PC-3 (cell line): ENCODE measurements around the gene CXCR4. TPM values are rescaled to one million over a fixed set of nuclear protein-coding genes. Genes with fewer than 3 reads are reported as not detected.

Experiments
- ATAC-seq: fragments of 200-7000 bp; cut with Tn5 transposase; 2 replicates; pipeline ENCODE4 v1.9.1; 2020; ENCODE audit warnings: mild to moderate bottlenecking, moderate library complexity
- BruUV-seq: library from RNA; stranded (reverse); fragments of 400-500 nt; replicated peaks from 2 replicates; lab custom pipeline; 2021; lab: Mats Ljungman, UMichigan
- CTCF ChIA-PET: fragments of 300-600 bp; sonication (Branson Sonifier 250); formaldehyde crosslinking; loops from one replicate; lab custom pipeline; 2022; ENCODE audit warnings: antibody characterized with exemption; lab: Charles Lee
- POLR2A ChIA-PET: fragments of 300-600 bp; sonication (Branson Sonifier 250); formaldehyde crosslinking; loops from one replicate; lab custom pipeline; 2022; ENCODE audit warnings: antibody characterized with exemption; ENCODE audit not compliant: unreplicated experiment; lab: Charles Lee
- DNase-seq: peaks from one replicate; pipeline ENCODE4 v3.0.0-alpha.2; 2015
- H2AFZ ChIP-seq: fragments of 300-600 bp; sonication (generic); 2 replicates; pipeline ENCODE4 v1.6.0; 2016; ENCODE audit warnings: antibody characterized with exemption, low read length
- H3F3A ChIP-seq: fragments of 300-600 bp; sonication (generic); one replicate; pipeline ENCODE4 v1.6.0; 2017; ENCODE audit warnings: antibody characterized with exemption, low read length, control low read depth, mild to moderate bottlenecking; ENCODE audit not compliant: unreplicated experiment
- H3K27ac ChIP-seq: fragments of 300-600 bp; sonication (generic); 2 replicates; pipeline ENCODE4 v1.5.1; 2016; ENCODE audit warnings: mild to moderate bottlenecking, low read length
- H3K27me3 ChIP-seq: fragments of 300-600 bp; sonication (generic); 2 replicates; pipeline ENCODE4 v1.6.1; 2016; ENCODE audit warnings: low read length, mixed read lengths
- H3K36me3 ChIP-seq: fragments of 300-600 bp; sonication (generic); 2 replicates; pipeline ENCODE4 v1.6.1; 2016; ENCODE audit warnings: low read depth, mixed run types, low read length, mixed read lengths
- H3K4me1 ChIP-seq: fragments of 300-600 bp; sonication (generic); 2 replicates; pipeline ENCODE4 v1.5.1; 2016; ENCODE audit warnings: low read length; ENCODE audit not compliant: insufficient read depth
- H3K4me2 ChIP-seq: fragments of 300-600 bp; sonication (generic); 2 replicates; pipeline ENCODE4 v1.6.0; 2016; ENCODE audit warnings: low read length
- H3K4me3 ChIP-seq: fragments of 300-600 bp; sonication (generic); 2 replicates; pipeline ENCODE4 v1.5.1; 2016; ENCODE audit warnings: mild to moderate bottlenecking, low read length, mixed read lengths
- H3K79me2 ChIP-seq: fragments of 300-600 bp; sonication (generic); 2 replicates; pipeline ENCODE4 v1.6.1; 2017; ENCODE audit warnings: low read length, mixed read lengths
- H3K9ac ChIP-seq: fragments of 300-600 bp; sonication (generic); 2 replicates; pipeline ENCODE4 v1.6.0; 2016; ENCODE audit warnings: mild to moderate bottlenecking, low read length
- H3K9me2 ChIP-seq: fragments of 300-600 bp; sonication (generic); replicated peaks from 2 replicates; pipeline ENCODE4 v1.6.1; 2016; ENCODE audit warnings: mixed run types, low read length, mixed read lengths
- H3K9me3 ChIP-seq: fragments of 300-600 bp; sonication (generic); 2 replicates; pipeline ENCODE4 v1.6.1; 2016; ENCODE audit warnings: low read length, mixed read lengths
- H4K20me1 ChIP-seq: fragments of 300-600 bp; sonication (generic); 2 replicates; pipeline ENCODE4 v1.6.1; 2016; ENCODE audit warnings: low read length, mixed read lengths
- EZH2 ChIP-seq: fragments of 300-600 bp; sonication (generic); IDR thresholded peaks from one replicate; pipeline ENCODE4 v1.6.1; 2017; ENCODE audit warnings: antibody characterized with exemption, mild to moderate bottlenecking, low read length; ENCODE audit not compliant: unreplicated experiment
- EZH2phosphoT487 ChIP-seq: fragments of 300-600 bp; sonication (generic); IDR thresholded peaks from 2 replicates; pipeline ENCODE4 v1.6.1; 2018; ENCODE audit warnings: mild to moderate bottlenecking, antibody characterized with exemption, low read length, borderline replicate concordance
- intact Hi-C: fragments of 100-400 bp; cut with micrococcal nuclease; formaldehyde crosslinking; loops from 2 replicates; pipeline ENCODE4 v1.9.0; 2023
- total RNA-seq: library from RNA; depleted of rRNA; stranded (reverse); fragments of >200 nt; gene quantifications from 2 replicates; pipeline ENCODE4 v1.2.3, GENCODE V29; 2014; rRNA removed
- TF ChIP-seq, protein P1 (sequence below): fragments of 300-600 bp; sonication (generic); conservative IDR thresholded peaks from 2 replicates; pipeline ENCODE4 v1.5.1; 2017; ENCODE audit warnings: antibody characterized with exemption, low read depth, mild to moderate bottlenecking, low read length

Gene CXCR4
- total RNA-seq, 1 experiment from 2014 or later: 2.1 TPM

DNA sequence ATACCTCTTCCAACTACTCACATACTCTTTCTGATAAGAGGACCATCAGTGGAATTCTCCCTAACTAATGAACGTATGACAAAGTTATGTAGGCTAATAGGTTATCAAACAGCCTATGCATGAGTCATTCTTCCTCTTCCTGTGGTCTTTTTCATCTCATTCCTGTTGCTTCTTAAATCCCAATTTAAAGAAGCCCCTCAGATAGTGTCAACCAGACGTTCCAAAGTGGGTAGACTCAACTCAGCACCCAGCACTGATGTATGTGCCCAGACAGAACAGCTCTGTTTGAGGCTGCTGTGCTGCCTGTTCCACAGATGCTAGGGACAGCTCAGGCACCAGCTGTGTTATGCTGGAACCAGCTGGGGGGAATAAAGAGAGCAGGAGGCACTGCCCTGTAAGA is 52.6 kb downstream of the CXCR4 start:
- Histone ChIP-seq H3K27me3 (no peaks in the 10 kb centered on the region; the same call in 1 of the 2 replicates), H3K4me2 (no peak overlapping the region), H3K4me1 (no peaks in the 10 kb centered on the region), H2AFZ (no peak overlapping the region), H3K36me3 (no peaks in the 10 kb centered on the region), H3K9ac (no peak overlapping the region), H3K9me2 (no peaks in the 10 kb centered on the region), H3K9me3 (no peaks in the 10 kb centered on the region), H3K79me2 (no peaks in the 10 kb centered on the region), H3F3A (no peaks in the 10 kb centered on the region), H4K20me1 (no peaks in the 10 kb centered on the region), H3K4me3 (no peak overlapping the region), H3K27ac (no peak overlapping the region)
- ChIA-PET POLR2A (no interaction called here), CTCF (no interaction called here)
- intact Hi-C loops: no loop called here
- DNase-seq: no peak
- ATAC-seq: no peak
- no TSS peak for BruUV-seq
- TF ChIP-seq EZH2: no peak
- TF ChIP-seq, protein P1, sequence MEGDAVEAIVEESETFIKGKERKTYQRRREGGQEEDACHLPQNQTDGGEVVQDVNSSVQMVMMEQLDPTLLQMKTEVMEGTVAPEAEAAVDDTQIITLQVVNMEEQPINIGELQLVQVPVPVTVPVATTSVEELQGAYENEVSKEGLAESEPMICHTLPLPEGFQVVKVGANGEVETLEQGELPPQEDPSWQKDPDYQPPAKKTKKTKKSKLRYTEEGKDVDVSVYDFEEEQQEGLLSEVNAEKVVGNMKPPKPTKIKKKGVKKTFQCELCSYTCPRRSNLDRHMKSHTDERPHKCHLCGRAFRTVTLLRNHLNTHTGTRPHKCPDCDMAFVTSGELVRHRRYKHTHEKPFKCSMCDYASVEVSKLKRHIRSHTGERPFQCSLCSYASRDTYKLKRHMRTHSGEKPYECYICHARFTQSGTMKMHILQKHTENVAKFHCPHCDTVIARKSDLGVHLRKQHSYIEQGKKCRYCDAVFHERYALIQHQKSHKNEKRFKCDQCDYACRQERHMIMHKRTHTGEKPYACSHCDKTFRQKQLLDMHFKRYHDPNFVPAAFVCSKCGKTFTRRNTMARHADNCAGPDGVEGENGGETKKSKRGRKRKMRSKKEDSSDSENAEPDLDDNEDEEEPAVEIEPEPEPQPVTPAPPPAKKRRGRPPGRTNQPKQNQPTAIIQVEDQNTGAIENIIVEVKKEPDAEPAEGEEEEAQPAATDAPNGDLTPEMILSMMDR: no peak
- TF ChIP-seq EZH2phosphoT487: no peak

Other genes with a start within 250 kb of the CXCR4 start
- gene MCM6, start 241.7 kb downstream of the CXCR4 start, total RNA-seq: 39.9 and 61.5 TPM in 2 replicates
- 56.7 and 78.6 TPM in 2 replicates for gene DARS1, start 132.5 kb downstream of the CXCR4 start, total RNA-seq